Stomach (tissue), 9 donors: ENCODE results near the gene PTGR1. TPM values are rescaled to one million over a fixed set of nuclear protein-coding genes. Genes with fewer than 3 reads are reported as not detected.

ENCODE experiments used
- DNase-seq, 2 donors: peaks; one replicate each; pipeline versions ENCODE4 v3.0.0 to v3.0.0-alpha.2; 2013 to 2019
- H3K27ac ChIP-seq, 5 donors: fragments of 200-600 bp in 4 of 5; sonication (generic) in 4 of 5; one replicate each; pipeline ENCODE4 v1.5.1; 2013 to 2019; ENCODE audit warnings: mild to moderate bottlenecking in 1 of 5, moderate library complexity in 1 of 5
- H3K27me3 ChIP-seq, 3 donors: fragments of 200-600 bp; sonication (generic); one replicate each; pipeline ENCODE4 v1.5.1; 2017 to 2019; ENCODE audit warnings: mixed run types in 1 of 3
- H3K36me3 ChIP-seq, 4 donors: fragments of 200-600 bp; sonication (generic); 1 replicate in 3 of 4; 2 replicates in 1 of 4; pipeline ENCODE4 v1.5.1; 2016 to 2019
- H3K4me1 ChIP-seq, 4 donors: fragments of 200-600 bp; sonication (generic); one replicate each; pipeline ENCODE4 v1.5.1; 2016 to 2019
- H3K4me3 ChIP-seq, 4 donors: fragments of 200-600 bp; sonication (generic) in 3 of 4; one replicate each; pipeline ENCODE4 v1.5.1; 2016 to 2019; ENCODE audit warnings: mild to moderate bottlenecking in 1 of 4
- H3K9me3 ChIP-seq, 4 donors: fragments of 200-600 bp; sonication (generic); one replicate each; pipeline ENCODE4 v1.5.1; 2016 to 2019
- EP300 ChIP-seq: sonication (generic); formaldehyde crosslinking; IDR thresholded peaks from one replicate; pipeline ENCODE4 v1.6.1; 2017; ENCODE audit warnings: antibody characterized with exemption
- POLR2A ChIP-seq, 4 donors: fragments of 450-650 bp; IDR thresholded peaks; one replicate each; pipeline ENCODE4 v1.6.1; 2016; ENCODE audit warnings: antibody characterized with exemption in 4 of 4, control low read depth in 2 of 4, mild to moderate bottlenecking in 1 of 4, moderate library complexity in 1 of 4
- POLR2AphosphoS5 ChIP-seq, 3 donors: sonication (generic); formaldehyde crosslinking; IDR thresholded peaks; one replicate each; pipeline ENCODE4 v1.6.1; 2016; ENCODE audit warnings: antibody characterized with exemption in 3 of 3
- WGBS, 5 donors: extraction: QIAGEN DNeasy Blood & Tissue Kit in 3 of 5; methylation state at CpG; one replicate each; pipeline versions ENCODE4 v1.1.5 to v1.1.7; 2013 to 2018; 5-methylcytosine and 5-hydroxymethylcytosine counted together
- intact Hi-C: fragments of 100-400 bp; cut with DNase I; formaldehyde crosslinking; loops from one replicate; pipeline ENCODE4 v1.15.1; 2023; ENCODE audit warnings: low total_unique reads
- polyA plus RNA-seq, 3 donors: library from polyadenylated mRNA; stranded (reverse); fragments of 200-250 nt; gene quantifications; one replicate each; pipeline ENCODE4 v1.2.3, GENCODE V29; 2013
- total RNA-seq, 5 donors: library from RNA; depleted of rRNA; stranded (reverse); fragments of >200 nt; gene quantifications; one replicate each; pipeline versions ENCODE4 v1.1.0 to v1.2.3, GENCODE V29; 2014 to 2016
- TF ChIP-seq, protein P1 (sequence below), 7 experiments: fragments of 450-650 bp in 4 of 7; fragments of 200-600 bp in 3 of 7; sonication (generic) in 3 of 7; IDR thresholded peaks; one replicate each; pipeline ENCODE4 v1.5.1; 2016 to 2019; ENCODE audit warnings: antibody characterized with exemption in 7 of 7, control low read depth in 2 of 7, mild to moderate bottlenecking in 1 of 7
- donor health status: healthy with polysubstance abuse.
- donor health status: Bipolar disorder and iron deficiency.
- donor health status: healthy.

Gene PTGR1
- total and polyA plus RNA-seq, 8 donors = 31.1 to 378 (median 133) TPM

DNA sequence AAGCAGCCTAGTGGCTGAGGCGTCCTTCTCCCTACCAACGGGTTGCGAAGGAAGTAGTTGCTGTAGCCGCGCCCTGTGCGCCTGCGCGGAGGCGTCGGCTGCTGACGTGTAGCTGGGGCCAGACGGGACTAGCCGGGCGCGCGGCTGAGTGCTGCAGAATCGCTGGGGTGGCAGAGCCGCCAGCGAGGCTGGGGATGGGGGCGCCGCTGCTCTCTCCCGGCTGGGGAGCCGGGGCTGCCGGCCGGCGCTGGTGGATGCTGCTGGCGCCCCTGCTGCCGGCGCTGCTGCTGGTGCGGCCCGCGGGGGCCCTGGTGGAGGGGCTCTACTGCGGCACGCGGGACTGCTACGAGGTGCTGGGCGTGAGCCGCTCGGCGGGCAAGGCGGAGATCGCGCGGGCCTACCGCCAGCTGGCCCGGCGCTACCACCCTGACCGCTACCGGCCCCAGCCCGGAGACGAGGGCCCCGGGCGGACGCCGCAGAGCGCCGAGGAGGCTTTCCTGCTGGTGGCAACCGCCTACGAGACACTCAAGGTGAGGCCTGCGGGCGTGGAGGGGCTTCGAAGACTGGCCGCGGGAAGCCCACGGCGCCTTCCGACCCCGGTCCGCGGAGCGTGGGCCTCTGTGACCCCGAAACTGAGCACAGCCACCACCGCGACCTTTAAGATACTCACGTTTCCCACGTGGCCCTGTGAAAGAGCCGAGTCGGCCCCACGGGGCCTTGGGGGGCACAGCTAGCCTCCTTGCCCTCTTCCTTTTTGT is 31.9 kb upstream of the PTGR1 start, which contains the start of gene DNAJC25:
DNAJC25 (plus strand) TSS at position 121 of the 758 bp plus-strand sequence; CDS start at position 195, 74 bp downstream.
- intact Hi-C loops = no loop called here
- no peaks in the 10 kb centered on the region for H3K9me3 ChIP-seq
- peak; percentile 97 to 99 for DNase-seq
- WGBS, 5 donors = 0 to 1% (median 0%) methylated on average over 39 to 79 of the region's 79 CpGs
- no peaks in the 10 kb centered on the region for H3K36me3 ChIP-seq
- H3K4me1 ChIP-seq = peaks cover 14 to 55% (median 42%) of the 10 kb centered on the region in 4 donors
- H3K4me3 ChIP-seq = peak within 1 kb of the TSS; percentile 70 to 91 (median 88)
- peak in 2 of 4 donors; percentile 84 to 94 for TF ChIP-seq POLR2A (IDR thresholded peaks at IDR 0.05)
- no peak for TF ChIP-seq EP300
- peak; percentile 98 to 99 (median 99) for TF ChIP-seq POLR2AphosphoS5 (IDR thresholded peaks at IDR 0.05)
- TF ChIP-seq, protein P1, sequence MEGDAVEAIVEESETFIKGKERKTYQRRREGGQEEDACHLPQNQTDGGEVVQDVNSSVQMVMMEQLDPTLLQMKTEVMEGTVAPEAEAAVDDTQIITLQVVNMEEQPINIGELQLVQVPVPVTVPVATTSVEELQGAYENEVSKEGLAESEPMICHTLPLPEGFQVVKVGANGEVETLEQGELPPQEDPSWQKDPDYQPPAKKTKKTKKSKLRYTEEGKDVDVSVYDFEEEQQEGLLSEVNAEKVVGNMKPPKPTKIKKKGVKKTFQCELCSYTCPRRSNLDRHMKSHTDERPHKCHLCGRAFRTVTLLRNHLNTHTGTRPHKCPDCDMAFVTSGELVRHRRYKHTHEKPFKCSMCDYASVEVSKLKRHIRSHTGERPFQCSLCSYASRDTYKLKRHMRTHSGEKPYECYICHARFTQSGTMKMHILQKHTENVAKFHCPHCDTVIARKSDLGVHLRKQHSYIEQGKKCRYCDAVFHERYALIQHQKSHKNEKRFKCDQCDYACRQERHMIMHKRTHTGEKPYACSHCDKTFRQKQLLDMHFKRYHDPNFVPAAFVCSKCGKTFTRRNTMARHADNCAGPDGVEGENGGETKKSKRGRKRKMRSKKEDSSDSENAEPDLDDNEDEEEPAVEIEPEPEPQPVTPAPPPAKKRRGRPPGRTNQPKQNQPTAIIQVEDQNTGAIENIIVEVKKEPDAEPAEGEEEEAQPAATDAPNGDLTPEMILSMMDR (IDR thresholded peaks at IDR 0.05) = no peak
- no peaks in the 10 kb centered on the region for H3K27me3 ChIP-seq
- H3K27ac ChIP-seq = peak within 1 kb of the TSS; percentile 85 to 96 (median 91)

DNA sequence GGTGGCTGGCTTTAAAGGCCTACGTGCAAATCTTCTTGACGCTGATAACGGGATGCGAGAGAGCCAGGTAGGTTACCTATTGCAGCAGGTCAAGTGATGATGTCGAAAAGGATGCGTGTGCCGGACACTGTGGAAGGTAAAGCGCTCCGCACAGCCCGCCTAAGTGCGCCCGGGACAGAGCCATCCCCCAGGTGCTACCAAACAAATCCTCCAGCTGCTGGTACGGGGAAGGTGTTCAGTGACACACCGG is 31.4 kb upstream of the PTGR1 start:
- Histone ChIP-seq H3K4me1 (peaks cover 14 to 51% (median 39%) of the 10 kb centered on the region in 4 donors), H3K4me3 (peak overlapping the region; percentile 70 to 91 (median 88)), H3K27ac (peak overlapping the region; percentile 77 to 96 (median 90)), H3K27me3 (no peaks in the 10 kb centered on the region), H3K9me3 (no peaks in the 10 kb centered on the region), H3K36me3 (no peaks in the 10 kb centered on the region)
- DNase-seq = no peak
- 0 to 1% (median 0%) methylated on average over 13 to 14 of the region's 14 CpGs for WGBS, 5 donors
- intact Hi-C loops = no loop called here
- TF ChIP-seq POLR2AphosphoS5 (IDR thresholded peaks at IDR 0.05) = no peak
- TF ChIP-seq, protein P1 (IDR thresholded peaks at IDR 0.05) = peak in 1 of 7 experiments; percentile 22

GRCh38 chr9:111630182-111630963 is 30.9 kb upstream of the PTGR1 start:
- TF ChIP-seq POLR2AphosphoS5 (IDR thresholded peaks at IDR 0.05) (no peak), POLR2A (IDR thresholded peaks at IDR 0.05) (no peak), EP300 (no peak)
- TF ChIP-seq, protein P1 (IDR thresholded peaks at IDR 0.05) = no peak
- Histone ChIP-seq H3K36me3 (no peaks in the 10 kb centered on the region), H3K4me1 (peaks cover 14 to 46% (median 37%) of the 10 kb centered on the region in 4 donors), H3K27me3 (no peaks in the 10 kb centered on the region), H3K9me3 (no peaks in the 10 kb centered on the region), H3K27ac (peak overlapping the region; percentile 77 to 96 (median 90)), H3K4me3 (peak overlapping the region; percentile 70 to 91 (median 88))
- no peak for DNase-seq
- 5 to 11% (median 8%) methylated on average over 15 to 17 of the region's 17 CpGs for WGBS, 5 donors
- intact Hi-C loops = no loop called here

DNA sequence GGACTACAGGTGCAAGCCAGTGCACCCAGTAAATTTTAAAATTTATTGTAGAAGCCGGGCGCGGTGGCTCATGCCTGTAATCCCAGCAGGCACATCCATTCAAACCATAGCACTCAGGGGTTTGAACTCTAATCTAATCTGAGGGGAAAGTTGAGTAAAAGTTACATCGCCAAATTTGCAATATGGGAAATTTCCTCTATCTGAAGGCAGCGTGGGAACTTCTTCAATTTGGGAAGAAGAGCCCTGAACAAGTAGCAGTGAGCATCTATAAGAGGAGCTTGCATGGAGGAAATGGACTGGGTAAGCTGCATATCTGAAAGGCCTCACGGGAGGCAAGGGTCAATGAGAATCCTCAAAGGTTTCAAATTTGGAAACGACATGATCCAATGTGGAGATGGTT is 29.0 kb upstream of the PTGR1 start:
- H3K4me3 ChIP-seq = no peak overlapping the region
- H3K27me3 ChIP-seq = no peaks in the 10 kb centered on the region
- peaks cover 14 to 26% (median 24%) of the 10 kb centered on the region in 4 donors for H3K4me1 ChIP-seq
- DNase-seq = no peak
- no peaks in the 10 kb centered on the region for H3K36me3 ChIP-seq
- TF ChIP-seq, protein P1 (IDR thresholded peaks at IDR 0.05) = no peak
- TF ChIP-seq EP300 (no peak), POLR2AphosphoS5 (IDR thresholded peaks at IDR 0.05) (no peak), POLR2A (IDR thresholded peaks at IDR 0.05) (no peak)
- H3K9me3 ChIP-seq = no peaks in the 10 kb centered on the region
- WGBS, 5 donors = 80 to 89% (median 86%) methylated on average over 7 of the region's 7 CpGs
- intact Hi-C loops = no loop called here
- no peak overlapping the region for H3K27ac ChIP-seq
